HPDE6-E6E7 (cell line): Measurements from ENCODE around the gene SEMA4B.
"Not testable (repeated sequence)": the region's sequence is repeated elsewhere in the genome, so short reads cannot be mapped to it uniquely, and the experiment has no call there.

Experiments used
- DNase-seq: peaks from one replicate; pipeline ENCODE4 v3.0.0; 2011; ENCODE audit warnings: missing footprints; ENCODE audit errors: extremely low spot score

Gene SEMA4B

GRCh38 chr15:90201130-90201943, at the start of gene SEMA4B:
TSS of gene SEMA4B (plus strand) at chr15:90201330. CDS start at chr15:90201579, 249 bp downstream.
- peak; percentile 70 for DNase-seq

GRCh38 chr15:90151989-90152645, 49.0 kb upstream of the SEMA4B start:
- DNase-seq = no peak

- no peak for DNase-seq
These were observed 47.5 kb upstream of the SEMA4B start for GRCh38 chr15:90153658-90154057.

- no peak for DNase-seq
These were observed 46.9 kb upstream of the SEMA4B start for GRCh38 chr15:90154246-90154645.

- DNase-seq = no peak
These were observed 46.1 kb upstream of the SEMA4B start for GRCh38 chr15:90154861-90155626.

GRCh38 chr15:90159213-90159612, 41.9 kb upstream of the SEMA4B start:
- no peak for DNase-seq

- no peak for DNase-seq
These were observed 40.1 kb upstream of the SEMA4B start for GRCh38 chr15:90160781-90161727.

GRCh38 chr15:90161950-90162361, 39.2 kb upstream of the SEMA4B start:
- DNase-seq = no peak

GRCh38 chr15:90162956-90163355, 38.2 kb upstream of the SEMA4B start:
- no peak for DNase-seq

- DNase-seq = not testable (repeated sequence)
These were observed 36.9 kb upstream of the SEMA4B start for GRCh38 chr15:90164239-90164638.

GRCh38 chr15:90165157-90165556, 36.0 kb upstream of the SEMA4B start:
- no peak for DNase-seq

GRCh38 chr15:90165659-90166489, 35.3 kb upstream of the SEMA4B start:
- DNase-seq = peak; percentile 92

GRCh38 chr15:90167121-90167520, 34.0 kb upstream of the SEMA4B start:
- DNase-seq = no peak

GRCh38 chr15:90171623-90172022, 29.5 kb upstream of the SEMA4B start:
- no peak for DNase-seq

- DNase-seq = no peak
These were observed 27.8 kb upstream of the SEMA4B start for GRCh38 chr15:90173372-90173771.

GRCh38 chr15:90174140-90174875, 26.8 kb upstream of the SEMA4B start:
- no peak for DNase-seq

- DNase-seq = no peak
These were observed 24.1 kb upstream of the SEMA4B start for GRCh38 chr15:90177012-90177411.

GRCh38 chr15:90178468-90179435, 22.4 kb upstream of the SEMA4B start:
- no peak for DNase-seq
